Endodermal cell (in vitro differentiated cells): ENCODE measurements around the gene LARGE1. TPM values are rescaled to one million over a fixed set of nuclear protein-coding genes. Genes with fewer than 3 reads are reported as not detected.
A peak's percentile ranks its signal among the peaks of the same experiment; 100 is the strongest.

ENCODE experiments used
- DNase-seq: peaks from one replicate; pipeline ENCODE4 v3.0.0-alpha.2; 2017
- H3K27ac ChIP-seq: 2 replicates; pipeline ENCODE4 v1.5.1; 2013; ENCODE audit warnings: mild to moderate bottlenecking, low read depth, low read length, moderate library complexity
- H3K27me3 ChIP-seq: 2 replicates; pipeline ENCODE4 v1.6.1; 2013; ENCODE audit warnings: mild to moderate bottlenecking, low read length, moderate library complexity; ENCODE audit not compliant: insufficient read depth, control insufficient read depth, poor library complexity, severe bottlenecking
- H3K36me3 ChIP-seq: 2 replicates; pipeline ENCODE4 v1.7.0; 2013; ENCODE audit warnings: mild to moderate bottlenecking, low read length, moderate library complexity; ENCODE audit not compliant: control insufficient read depth, insufficient read depth
- H3K4me1 ChIP-seq: one replicate; pipeline ENCODE4 v1.7.0; 2013; ENCODE audit warnings: low read length; ENCODE audit not compliant: control insufficient read depth, insufficient read depth
- H3K4me3 ChIP-seq: 2 replicates; pipeline ENCODE4 v1.5.1; 2013; ENCODE audit warnings: mild to moderate bottlenecking, low read length, moderate library complexity
- H3K9ac ChIP-seq: 2 replicates; pipeline ENCODE4 v1.6.1; 2013; ENCODE audit warnings: mild to moderate bottlenecking, low read length, moderate library complexity; ENCODE audit not compliant: poor library complexity, severe bottlenecking; ENCODE audit errors: extremely low read depth
- H3K9me3 ChIP-seq: 2 replicates; pipeline ENCODE4 v1.6.1; 2013; ENCODE audit warnings: mild to moderate bottlenecking, low read length, moderate library complexity; ENCODE audit not compliant: control insufficient read depth
- H3K27ac Mint-ChIP-seq: 2 replicates; pipeline ENCODE4 v1.8.0; 2020; ENCODE audit warnings: mixed read lengths
- H3K27me3 Mint-ChIP-seq: 2 replicates; pipeline ENCODE4 v1.8.0; 2021; ENCODE audit warnings: mild to moderate bottlenecking, mixed read lengths; ENCODE audit not compliant: insufficient read depth
- H3K36me3 Mint-ChIP-seq: 2 replicates; pipeline ENCODE4 v1.8.0; 2020; ENCODE audit warnings: low read depth, mixed read lengths
- H3K4me1 Mint-ChIP-seq: 2 replicates; pipeline ENCODE4 v1.8.0; 2020; ENCODE audit warnings: mixed read lengths
- H3K4me3 Mint-ChIP-seq: 2 replicates; pipeline ENCODE4 v1.8.0; 2020; ENCODE audit warnings: mild to moderate bottlenecking, moderate library complexity, mixed read lengths
- H3K9me3 Mint-ChIP-seq: 2 replicates; pipeline ENCODE4 v1.8.0; 2020; ENCODE audit warnings: mild to moderate bottlenecking, mixed read lengths
- CTCF ChIP-seq: fragments of 200-600 bp; sonication (generic); conservative IDR thresholded peaks from 2 replicates; pipeline ENCODE4 v1.5.0; 2021; ENCODE audit warnings: antibody characterized with exemption, mild to moderate bottlenecking
- WGBS, 2 experiments: methylation state at CpG; one replicate each; pipeline versions ENCODE4 v1.1.5 to v1.1.7; 2013; ENCODE audit warnings: missing lambda C conversion rate in 2 of 2, mixed read lengths in 1 of 2; ENCODE audit not compliant: insufficient coverage in 1 of 2, insufficient read length in 1 of 2; 5-methylcytosine and 5-hydroxymethylcytosine counted together
- total RNA-seq, 2 donors: library from RNA; stranded (reverse); fragmentation: NEBNext Ultra II Directional in 1 of 2; extraction: Animal tissue kit (Norgen Biotek cat#: 25700) in 1 of 2; gene quantifications; 2 replicates in 1 of 2; 3 replicates in 1 of 2; pipeline ENCODE4 v1.2.1, GENCODE V29; 2021

Gene LARGE1
- total RNA-seq, 2 donors from 2014 or later = 17.5 to 24.3 TPM

- no peaks in the 10 kb centered on the region for H3K9me3 ChIP-seq
- H3K36me3 ChIP-seq = no peaks in the 10 kb centered on the region
- H3K4me1 ChIP-seq = peaks cover 7% of the 10 kb centered on the region
- peak overlapping the region; percentile 90 for H3K4me3 ChIP-seq
- DNase-seq = peak; percentile 85
- H3K4me3 Mint-ChIP-seq = peak overlapping the region; percentile 71
- no peaks in the 10 kb centered on the region for H3K36me3 Mint-ChIP-seq
- H3K9ac ChIP-seq = no peak overlapping the region
- no peaks in the 10 kb centered on the region for H3K9me3 Mint-ChIP-seq
- H3K4me1 Mint-ChIP-seq = peaks cover 38% of the 10 kb centered on the region
- no peak overlapping the region for H3K27ac Mint-ChIP-seq
- H3K27me3 ChIP-seq = peaks cover 31% of the 10 kb centered on the region
- WGBS, 2 experiments = 55 to 58% methylated on average over 9 to 17 of the region's 17 CpGs
- H3K27me3 Mint-ChIP-seq = peaks cover 48% of the 10 kb centered on the region
- no peak overlapping the region for H3K27ac ChIP-seq
- TF ChIP-seq CTCF = peak; percentile 92
These were observed 3.5 kb upstream of the LARGE1 start for GRCh38 chr22:33923660-33924246.

GRCh38 chr22:33923033-33923432 lies 2.8 kb upstream of the LARGE1 start:
- H3K9me3 ChIP-seq = no peaks in the 10 kb centered on the region
- DNase-seq = no peak
- Mint-ChIP-seq H3K9me3 (no peaks in the 10 kb centered on the region), H3K36me3 (no peaks in the 10 kb centered on the region), H3K27ac (no peak overlapping the region), H3K4me1 (peaks cover 45% of the 10 kb centered on the region), H3K4me3 (peak overlapping the region; percentile 71), H3K27me3 (peaks cover 48% of the 10 kb centered on the region)
- peak overlapping the region; percentile 90 for H3K4me3 ChIP-seq
- H3K9ac ChIP-seq = peak overlapping the region; percentile 15
- no peak for TF ChIP-seq CTCF
- 0 to 5% methylated on average over 2 to 4 of the region's 5 CpGs for WGBS, 2 experiments
- H3K36me3 ChIP-seq = no peaks in the 10 kb centered on the region
- H3K4me1 ChIP-seq = peaks cover 7% of the 10 kb centered on the region
- H3K27ac ChIP-seq = no peak overlapping the region
- H3K27me3 ChIP-seq = peaks cover 33% of the 10 kb centered on the region

GRCh38 chr22:33922349-33922681 lies 2.0 kb upstream of the LARGE1 start:
- Mint-ChIP-seq H3K36me3 (no peaks in the 10 kb centered on the region), H3K27ac (peak overlapping the region; percentile 75), H3K4me1 (peaks cover 51% of the 10 kb centered on the region), H3K27me3 (peaks cover 48% of the 10 kb centered on the region), H3K9me3 (no peaks in the 10 kb centered on the region), H3K4me3 (peak overlapping the region; percentile 71)
- peak overlapping the region; percentile 90 for H3K4me3 ChIP-seq
- 0% methylated on average over 13 to 23 of the region's 23 CpGs for WGBS, 2 experiments
- H3K9ac ChIP-seq = peak overlapping the region; percentile 15
- no peaks in the 10 kb centered on the region for H3K9me3 ChIP-seq
- no peaks in the 10 kb centered on the region for H3K36me3 ChIP-seq
- peaks cover 38% of the 10 kb centered on the region for H3K27me3 ChIP-seq
- no peak for TF ChIP-seq CTCF
- DNase-seq = peak; percentile 85
- H3K27ac ChIP-seq = no peak overlapping the region
- H3K4me1 ChIP-seq = peaks cover 11% of the 10 kb centered on the region
